ENCODE results near the gene TET1. TPM values are rescaled to one million over a fixed set of nuclear protein-coding genes. Genes with fewer than 3 reads are reported as not detected.
A peak's percentile ranks its signal among the peaks of the same experiment; 100 is the strongest.
"Not testable (repeated sequence)": the region's sequence is repeated elsewhere in the genome, so short reads cannot be mapped to it uniquely, and the experiment has no call there.

Gene TET1
- total RNA-seq, 1 donor from 2014 or later, result 1.6 TPM

- DNase-seq (ENCODE audit: low spot score), result no peak
- Mint-ChIP-seq H3K4me3 (ENCODE audit: low read depth) (peak overlapping the region; percentile 35), H3K9me3 (no peaks in the 10 kb centered on the region), H3K36me3 (ENCODE audit: low read depth) (peaks cover 6% of the 10 kb centered on the region), H3K27me3 (ENCODE audit: low read depth) (no peaks in the 10 kb centered on the region), H3K4me1 (ENCODE audit: low read depth) (peaks cover 26% of the 10 kb centered on the region), H3K27ac (no peak overlapping the region)
- intact Hi-C loops (cut with micrococcal nuclease), result loop anchor here (5.0 kb wide), 1 partner anchor 120 kb away; the partner anchor contains the start of gene CCAR1
Measured at GRCh38 chr10:68602434-68602833, 42.3 kb downstream of the TET1 start.

DNA sequence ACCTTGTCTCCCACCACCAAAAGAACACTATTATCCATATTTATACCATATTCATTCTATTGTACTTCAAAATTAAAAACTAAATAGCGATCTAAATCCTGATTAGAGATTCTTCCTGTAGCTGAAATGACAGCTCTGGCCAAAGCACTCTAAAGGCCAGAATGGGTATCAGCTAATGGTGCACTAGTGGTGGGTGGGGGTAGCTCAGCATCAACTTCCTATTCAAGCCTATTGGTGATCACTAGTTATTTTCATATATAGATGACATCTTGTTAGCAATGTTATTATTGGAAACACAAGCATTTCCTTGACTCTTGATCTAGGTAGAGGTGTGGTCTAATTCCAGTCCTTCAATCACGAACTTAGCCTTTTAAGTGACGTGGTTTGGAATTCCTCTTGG lies 43.6 kb downstream of the TET1 start:
- no peaks in the 10 kb centered on the region for H3K9me3 Mint-ChIP-seq
- H3K27ac Mint-ChIP-seq, result no peak overlapping the region
- H3K4me1 Mint-ChIP-seq (ENCODE audit: low read depth), result peaks cover 26% of the 10 kb centered on the region
- no peak for DNase-seq (ENCODE audit: low spot score)
- no peak overlapping the region for H3K4me3 Mint-ChIP-seq (ENCODE audit: low read depth)
- intact Hi-C loops (cut with micrococcal nuclease), result loop anchor here (5.0 kb wide), 1 partner anchor 119 kb away; the partner anchor contains the start of gene CCAR1
- peaks cover 6% of the 10 kb centered on the region for H3K36me3 Mint-ChIP-seq (ENCODE audit: low read depth)
- H3K27me3 Mint-ChIP-seq (ENCODE audit: low read depth), result no peaks in the 10 kb centered on the region

GRCh38 chr10:68604441-68604840 lies 44.3 kb downstream of the TET1 start:
- intact Hi-C loops (cut with micrococcal nuclease), result loop anchor here (5.0 kb wide), 1 partner anchor 118 kb away; the partner anchor contains the start of gene CCAR1
- Mint-ChIP-seq H3K27ac (no peak overlapping the region), H3K9me3 (no peaks in the 10 kb centered on the region), H3K27me3 (ENCODE audit: low read depth) (no peaks in the 10 kb centered on the region), H3K4me1 (ENCODE audit: low read depth) (peaks cover 26% of the 10 kb centered on the region), H3K4me3 (ENCODE audit: low read depth) (no peak overlapping the region), H3K36me3 (ENCODE audit: low read depth) (peaks cover 6% of the 10 kb centered on the region)
- DNase-seq (ENCODE audit: low spot score), result no peak

DNA sequence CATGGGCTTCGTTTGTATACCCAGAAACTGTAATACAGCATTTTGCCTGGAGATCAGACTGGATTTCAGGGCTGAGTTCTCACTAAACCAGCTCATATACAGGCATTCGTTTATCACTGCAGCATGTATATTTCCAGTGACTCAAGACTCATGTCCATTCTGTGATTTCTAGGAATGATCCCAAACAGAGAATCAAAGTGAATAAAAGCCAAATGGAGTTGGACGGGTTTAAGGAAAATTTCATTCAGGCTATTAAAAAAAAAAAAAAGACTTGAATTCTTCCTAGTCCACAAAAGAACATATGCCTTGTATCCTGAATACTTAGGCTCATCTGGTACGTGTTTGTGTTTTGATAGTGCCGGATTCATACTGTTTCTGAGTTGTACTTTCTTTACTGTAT lies 46.8 kb downstream of the TET1 start:
- intact Hi-C loops (cut with micrococcal nuclease), result no loop called here
- no peak for DNase-seq (ENCODE audit: low spot score)
- peaks cover 7% of the 10 kb centered on the region for H3K4me1 Mint-ChIP-seq (ENCODE audit: low read depth)
- no peaks in the 10 kb centered on the region for H3K9me3 Mint-ChIP-seq
- no peaks in the 10 kb centered on the region for H3K27me3 Mint-ChIP-seq (ENCODE audit: low read depth)
- H3K36me3 Mint-ChIP-seq (ENCODE audit: low read depth), result peaks cover 6% of the 10 kb centered on the region
- no peak overlapping the region for H3K27ac Mint-ChIP-seq
- no peak overlapping the region for H3K4me3 Mint-ChIP-seq (ENCODE audit: low read depth)

GRCh38 chr10:68610023-68610422 lies 49.9 kb downstream of the TET1 start:
- H3K4me1 Mint-ChIP-seq (ENCODE audit: low read depth); DNase-seq (ENCODE audit: low spot score); H3K27me3 Mint-ChIP-seq (ENCODE audit: low read depth): not testable (repeated sequence)

DNA sequence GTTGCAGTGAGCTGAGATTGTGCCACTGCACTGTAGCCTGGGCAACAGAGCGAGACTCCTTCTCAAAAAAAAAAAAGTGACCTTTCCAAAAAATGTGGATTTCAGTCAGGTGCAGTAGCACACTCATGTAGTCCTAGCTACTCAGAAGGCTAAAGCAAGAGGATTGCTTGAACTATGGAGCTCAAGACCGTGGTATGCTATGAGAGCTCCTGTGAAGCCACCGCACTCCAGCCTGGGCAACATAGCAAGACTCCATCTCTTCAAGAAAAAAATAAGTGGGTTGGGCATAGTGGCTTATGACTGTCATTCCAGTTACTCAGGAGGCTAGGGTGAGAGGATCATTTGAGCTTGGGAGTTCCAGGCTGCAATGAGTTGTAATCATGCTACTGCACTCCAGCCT lies 51.1 kb downstream of the TET1 start:
- Mint-ChIP-seq H3K27ac (no peak overlapping the region), H3K9me3 (no peaks in the 10 kb centered on the region), H3K4me1 (ENCODE audit: low read depth) (no peaks in the 10 kb centered on the region), H3K27me3 (ENCODE audit: low read depth) (no peaks in the 10 kb centered on the region), H3K36me3 (ENCODE audit: low read depth) (no peaks in the 10 kb centered on the region), H3K4me3 (ENCODE audit: low read depth) (no peak overlapping the region)
- intact Hi-C loops (cut with micrococcal nuclease), result no loop called here
- DNase-seq (ENCODE audit: low spot score), result no peak

More at GRCh38 chr10:68610023-68610422, 49.9 kb downstream of the TET1 start:
- H3K36me3 Mint-ChIP-seq (ENCODE audit: low read depth); intact Hi-C loops (cut with micrococcal nuclease); H3K27ac Mint-ChIP-seq; H3K9me3 Mint-ChIP-seq; H3K4me3 Mint-ChIP-seq (ENCODE audit: low read depth): not testable (repeated sequence)

GRCh38 chr10:68613974-68614373 lies 53.8 kb downstream of the TET1 start:
- H3K27ac Mint-ChIP-seq; H3K27me3 Mint-ChIP-seq (ENCODE audit: low read depth); DNase-seq (ENCODE audit: low spot score); H3K9me3 Mint-ChIP-seq; intact Hi-C loops (cut with micrococcal nuclease); H3K36me3 Mint-ChIP-seq (ENCODE audit: low read depth); H3K4me3 Mint-ChIP-seq (ENCODE audit: low read depth); H3K4me1 Mint-ChIP-seq (ENCODE audit: low read depth): not testable (repeated sequence)

DNA sequence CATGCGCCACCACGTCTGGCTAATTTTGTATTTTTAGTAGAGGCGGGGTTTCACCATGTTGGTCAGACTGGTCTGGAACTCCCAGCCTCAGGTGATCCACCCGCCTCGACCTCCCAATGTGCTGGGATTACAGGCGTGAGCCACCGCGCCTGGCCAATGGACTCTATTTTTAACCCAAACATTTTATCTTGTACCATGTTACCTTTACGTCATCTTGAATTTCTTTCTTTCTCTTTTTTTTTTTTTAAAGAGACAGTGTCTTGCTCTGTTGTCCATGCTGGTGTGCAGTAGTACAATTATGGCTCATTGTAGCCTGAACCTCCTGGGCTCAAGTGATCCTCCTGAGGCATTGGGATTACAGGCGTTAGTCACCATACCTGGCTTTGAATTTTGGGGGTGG lies 57.6 kb downstream of the TET1 start:
- H3K27me3 Mint-ChIP-seq (ENCODE audit: low read depth); H3K27ac Mint-ChIP-seq; H3K36me3 Mint-ChIP-seq (ENCODE audit: low read depth); intact Hi-C loops (cut with micrococcal nuclease); DNase-seq (ENCODE audit: low spot score); H3K4me1 Mint-ChIP-seq (ENCODE audit: low read depth); H3K9me3 Mint-ChIP-seq; H3K4me3 Mint-ChIP-seq (ENCODE audit: low read depth): not testable (repeated sequence)

DNA sequence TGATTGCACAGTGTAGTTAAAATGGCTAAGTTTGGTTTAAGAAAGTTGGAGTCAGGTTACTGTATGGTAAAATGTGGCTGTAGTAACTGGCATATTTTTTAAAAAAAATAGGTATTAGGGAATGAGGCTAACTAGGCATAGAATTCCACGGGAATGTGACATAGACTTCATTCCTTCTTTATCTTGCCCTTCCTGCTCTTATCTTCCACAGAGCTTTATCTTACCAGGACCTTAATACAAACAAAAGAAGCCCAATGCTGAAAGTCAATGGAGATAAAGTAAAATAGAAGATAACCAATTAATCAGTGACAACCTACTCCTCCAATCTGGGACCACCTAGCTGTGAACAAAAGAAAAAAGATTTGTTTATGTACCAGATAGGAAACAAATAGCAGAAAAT lies 58.1 kb downstream of the TET1 start:
- Mint-ChIP-seq H3K27ac (no peak overlapping the region), H3K36me3 (ENCODE audit: low read depth) (no peaks in the 10 kb centered on the region), H3K4me3 (ENCODE audit: low read depth) (no peak overlapping the region), H3K27me3 (ENCODE audit: low read depth) (no peaks in the 10 kb centered on the region), H3K9me3 (no peaks in the 10 kb centered on the region), H3K4me1 (ENCODE audit: low read depth) (no peaks in the 10 kb centered on the region)
- no peak for DNase-seq (ENCODE audit: low spot score)
- intact Hi-C loops (cut with micrococcal nuclease), result no loop called here

DNA sequence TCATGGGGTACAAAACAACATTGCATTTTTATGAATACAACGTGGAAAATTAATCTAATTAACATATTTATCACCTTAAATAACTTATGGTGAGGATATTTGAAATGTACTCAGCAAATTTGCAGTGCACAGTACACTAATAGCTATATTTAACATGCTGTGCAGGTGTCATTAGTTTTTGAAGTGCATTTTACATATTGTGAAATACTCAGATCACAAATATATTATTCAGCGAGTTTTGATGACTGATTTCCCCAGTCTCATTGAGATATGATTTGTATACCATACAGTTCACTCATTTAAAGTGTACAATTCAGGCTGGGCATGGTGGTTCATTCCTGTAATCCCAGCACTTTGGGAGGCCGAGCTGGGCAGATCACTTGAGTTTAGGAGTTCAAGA lies 59.5 kb downstream of the TET1 start:
- Mint-ChIP-seq H3K36me3 (ENCODE audit: low read depth) (no peaks in the 10 kb centered on the region), H3K9me3 (no peaks in the 10 kb centered on the region)

DNA sequence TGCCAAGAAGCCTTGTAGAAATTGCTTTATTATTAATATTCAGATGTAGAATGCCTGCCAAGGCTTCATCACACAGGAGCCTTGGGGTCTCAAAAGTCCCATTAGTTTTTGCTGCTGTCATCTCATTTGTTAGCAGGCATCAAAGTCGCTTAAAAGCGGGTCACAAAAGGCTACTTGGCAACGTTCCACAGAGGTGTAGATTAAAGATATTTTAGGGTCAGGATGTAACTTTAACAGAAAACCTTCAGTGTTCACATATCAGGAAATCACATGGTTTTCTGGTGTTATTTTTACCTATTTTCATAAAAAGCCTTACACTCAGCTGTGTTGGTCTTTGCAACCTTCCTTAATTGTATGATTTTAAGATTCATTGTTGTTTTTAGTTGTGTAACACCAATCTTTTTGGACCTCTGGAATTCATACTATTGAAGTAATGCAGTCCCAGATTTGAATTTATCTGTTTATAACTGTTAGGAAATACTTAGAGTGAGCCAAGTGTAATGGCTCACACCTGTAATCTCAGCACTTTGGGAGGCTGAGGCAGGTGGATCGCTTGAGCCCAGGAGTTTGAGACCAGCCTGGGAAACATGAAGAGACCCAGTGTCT lies 65.3 kb downstream of the TET1 start:
- DNase-seq (ENCODE audit: low spot score), result no peak
- Mint-ChIP-seq H3K27me3 (ENCODE audit: low read depth) (no peaks in the 10 kb centered on the region), H3K4me3 (ENCODE audit: low read depth) (no peak overlapping the region), H3K36me3 (ENCODE audit: low read depth) (no peaks in the 10 kb centered on the region), H3K4me1 (ENCODE audit: low read depth) (peaks cover 17% of the 10 kb centered on the region), H3K27ac (no peak overlapping the region), H3K9me3 (no peaks in the 10 kb centered on the region)
- intact Hi-C loops (cut with micrococcal nuclease), result no loop called here

More for the DNA sequence above, 59.5 kb downstream of the TET1 start:
- Mint-ChIP-seq H3K27ac (no peak overlapping the region), H3K27me3 (ENCODE audit: low read depth) (no peaks in the 10 kb centered on the region), H3K4me1 (ENCODE audit: low read depth) (no peaks in the 10 kb centered on the region), H3K4me3 (ENCODE audit: low read depth) (no peak overlapping the region)
- DNase-seq (ENCODE audit: low spot score), result no peak
- intact Hi-C loops (cut with micrococcal nuclease), result no loop called here

GRCh38 chr10:68628576-68629127 lies 68.5 kb downstream of the TET1 start:
- peaks cover 17% of the 10 kb centered on the region for H3K4me1 Mint-ChIP-seq (ENCODE audit: low read depth)
- intact Hi-C loops (cut with micrococcal nuclease), result no loop called here
- H3K4me3 Mint-ChIP-seq (ENCODE audit: low read depth), result no peak overlapping the region
- H3K9me3 Mint-ChIP-seq, result no peaks in the 10 kb centered on the region
- no peaks in the 10 kb centered on the region for H3K36me3 Mint-ChIP-seq (ENCODE audit: low read depth)
- no peak overlapping the region for H3K27ac Mint-ChIP-seq
- no peaks in the 10 kb centered on the region for H3K27me3 Mint-ChIP-seq (ENCODE audit: low read depth)
- DNase-seq (ENCODE audit: low spot score), result no peak

DNA sequence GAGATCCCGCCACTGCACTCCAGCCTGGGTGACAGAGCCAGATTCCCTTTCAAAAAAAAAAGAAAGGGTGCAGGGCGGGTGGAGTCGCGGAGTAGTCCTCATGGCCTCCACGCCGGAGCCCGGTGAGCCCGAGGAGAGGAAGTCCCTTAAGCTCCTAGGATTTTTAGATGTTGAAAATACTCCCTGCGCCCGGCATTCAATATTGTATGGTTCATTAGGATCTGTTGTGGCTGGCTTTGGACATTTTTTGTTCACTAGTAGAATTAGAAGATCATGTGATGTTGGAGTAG lies 72.1 kb downstream of the TET1 start:
- H3K4me1 Mint-ChIP-seq (ENCODE audit: low read depth); intact Hi-C loops (cut with micrococcal nuclease); H3K36me3 Mint-ChIP-seq (ENCODE audit: low read depth); H3K4me3 Mint-ChIP-seq (ENCODE audit: low read depth); H3K27me3 Mint-ChIP-seq (ENCODE audit: low read depth); DNase-seq (ENCODE audit: low spot score); H3K9me3 Mint-ChIP-seq; H3K27ac Mint-ChIP-seq: not testable (repeated sequence)

GRCh38 chr10:68633281-68633680 lies 73.1 kb downstream of the TET1 start:
- DNase-seq (ENCODE audit: low spot score), result no peak
- peaks cover 6% of the 10 kb centered on the region for H3K4me1 Mint-ChIP-seq (ENCODE audit: low read depth)
- intact Hi-C loops (cut with micrococcal nuclease), result no loop called here
- H3K27ac Mint-ChIP-seq, result no peak overlapping the region
- H3K36me3 Mint-ChIP-seq (ENCODE audit: low read depth), result no peaks in the 10 kb centered on the region
- H3K27me3 Mint-ChIP-seq (ENCODE audit: low read depth), result no peaks in the 10 kb centered on the region
- H3K4me3 Mint-ChIP-seq (ENCODE audit: low read depth), result no peak overlapping the region
- no peaks in the 10 kb centered on the region for H3K9me3 Mint-ChIP-seq
